Transverse colon (tissue), 4 donors: ENCODE data around the gene SON.

Experiments
- EP300 ChIP-seq: sonication (generic); formaldehyde crosslinking; IDR thresholded peaks from one replicate; pipeline ENCODE4 v1.6.1; 2017; ENCODE audit warnings: antibody characterized with exemption, low read depth
- POLR2A ChIP-seq: fragments of 450-650 bp; IDR thresholded peaks from one replicate; pipeline ENCODE4 v1.6.1; 2016; ENCODE audit warnings: antibody characterized with exemption, mild to moderate bottlenecking, moderate library complexity
- POLR2AphosphoS5 ChIP-seq, 3 donors: sonication (generic); formaldehyde crosslinking; IDR thresholded peaks; one replicate each; pipeline ENCODE4 v1.6.1; 2016; ENCODE audit warnings: antibody characterized with exemption in 3 of 3
- TF ChIP-seq, protein P1 (sequence below), 5 experiments: fragments of 200-600 bp in 3 of 5; fragments of 450-650 bp in 2 of 5; sonication (generic) in 3 of 5; IDR thresholded peaks; 1 replicate in 2 of 5; 2 replicates in 3 of 5; pipeline ENCODE4 v1.5.1; 2016 to 2017; ENCODE audit warnings: antibody characterized with exemption in 5 of 5, inconsistent platforms in 3 of 5, mild to moderate bottlenecking in 2 of 5, moderate library complexity in 1 of 5

DNA sequence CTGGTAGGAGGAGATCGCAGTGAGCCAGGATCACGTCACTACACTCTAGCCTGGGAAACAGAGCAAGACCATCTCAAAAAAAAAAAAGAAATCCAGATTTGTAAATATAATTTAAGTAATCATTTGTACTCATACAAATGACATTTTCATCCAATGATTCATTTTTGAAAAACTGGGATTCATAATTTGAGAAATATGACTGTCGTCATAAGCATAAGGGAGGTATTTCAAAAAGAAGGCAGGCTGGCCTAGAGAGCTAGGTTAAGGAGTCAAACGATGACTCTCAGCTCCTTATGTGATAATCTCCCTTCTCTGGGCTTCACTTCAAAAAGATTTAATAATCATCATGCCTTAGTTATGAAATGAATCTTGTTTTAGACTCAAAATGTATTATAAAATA is 3.2 kb upstream of the SON start:
- TF ChIP-seq, protein P1, sequence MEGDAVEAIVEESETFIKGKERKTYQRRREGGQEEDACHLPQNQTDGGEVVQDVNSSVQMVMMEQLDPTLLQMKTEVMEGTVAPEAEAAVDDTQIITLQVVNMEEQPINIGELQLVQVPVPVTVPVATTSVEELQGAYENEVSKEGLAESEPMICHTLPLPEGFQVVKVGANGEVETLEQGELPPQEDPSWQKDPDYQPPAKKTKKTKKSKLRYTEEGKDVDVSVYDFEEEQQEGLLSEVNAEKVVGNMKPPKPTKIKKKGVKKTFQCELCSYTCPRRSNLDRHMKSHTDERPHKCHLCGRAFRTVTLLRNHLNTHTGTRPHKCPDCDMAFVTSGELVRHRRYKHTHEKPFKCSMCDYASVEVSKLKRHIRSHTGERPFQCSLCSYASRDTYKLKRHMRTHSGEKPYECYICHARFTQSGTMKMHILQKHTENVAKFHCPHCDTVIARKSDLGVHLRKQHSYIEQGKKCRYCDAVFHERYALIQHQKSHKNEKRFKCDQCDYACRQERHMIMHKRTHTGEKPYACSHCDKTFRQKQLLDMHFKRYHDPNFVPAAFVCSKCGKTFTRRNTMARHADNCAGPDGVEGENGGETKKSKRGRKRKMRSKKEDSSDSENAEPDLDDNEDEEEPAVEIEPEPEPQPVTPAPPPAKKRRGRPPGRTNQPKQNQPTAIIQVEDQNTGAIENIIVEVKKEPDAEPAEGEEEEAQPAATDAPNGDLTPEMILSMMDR (IDR thresholded peaks at IDR 0.05), result no peak
- TF ChIP-seq POLR2A (no peak), POLR2AphosphoS5 (IDR thresholded peaks at IDR 0.05) (no peak), EP300 (no peak)
